HG02798 (cell line): Measurements from ENCODE around the gene SFXN3.

ENCODE experiments used
- ATAC-seq: cut with Tn5 transposase; IDR thresholded peaks from one replicate; pipeline ENCODE4 v1.9.1; 2021; ENCODE audit warnings: mild to moderate bottlenecking; ENCODE audit not compliant: unreplicated experiment, poor library complexity

SFXN3 gene

GRCh38 chr10:101050208-101051069 is 19.4 kb downstream of the SFXN3 start:
- peak; percentile 71 for ATAC-seq

GRCh38 chr10:101052285-101052684 is 21.3 kb downstream of the SFXN3 start:
- no peak for ATAC-seq

GRCh38 chr10:101053516-101053915 is 22.5 kb downstream of the SFXN3 start:
- ATAC-seq, result no peak

GRCh38 chr10:101054351-101054750 is 23.3 kb downstream of the SFXN3 start:
- ATAC-seq, result no peak

GRCh38 chr10:101054876-101055275 is 23.8 kb downstream of the SFXN3 start:
- ATAC-seq, result no peak

- ATAC-seq, result no peak
These were observed 24.4 kb downstream of the SFXN3 start for GRCh38 chr10:101055411-101055810.

GRCh38 chr10:101056365-101057151 is 25.5 kb downstream of the SFXN3 start:
- ATAC-seq, result no peak

GRCh38 chr10:101060036-101060950 is 29.3 kb downstream of the SFXN3 start:
- ATAC-seq, result peak; percentile 40

DNA sequence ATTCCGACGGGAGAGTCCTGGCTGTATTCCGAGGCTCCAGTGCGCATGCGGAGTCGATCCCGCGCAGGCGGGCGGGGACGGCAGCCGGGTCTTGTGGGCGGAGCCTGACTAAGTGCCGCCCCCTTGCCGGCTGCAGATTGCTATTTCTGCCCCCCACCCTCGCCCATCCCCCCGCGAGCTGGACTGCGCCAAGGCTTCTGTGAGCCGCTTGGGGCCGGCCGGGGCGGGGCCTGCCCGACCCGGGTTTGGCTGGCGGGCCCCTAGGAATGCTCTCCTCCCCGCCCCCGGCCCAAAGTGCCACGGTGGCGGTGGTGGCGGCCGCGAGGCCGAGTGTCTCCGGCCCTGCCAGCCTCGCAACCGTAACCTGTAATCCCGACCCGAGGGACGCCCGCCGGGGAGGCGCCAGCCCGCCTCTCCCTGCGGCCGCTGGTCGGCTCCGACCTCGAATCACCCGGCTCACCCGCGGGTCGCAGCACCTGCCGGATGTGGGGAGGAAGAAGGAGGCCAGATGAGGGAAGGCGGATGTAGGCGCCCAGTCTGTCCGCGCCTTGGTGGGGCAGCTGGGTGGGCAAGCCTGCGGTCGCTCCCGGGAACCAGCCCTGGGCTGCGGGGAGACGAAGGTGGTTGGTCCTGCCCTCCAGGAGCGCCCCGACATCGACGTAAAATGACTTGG is 30.1 kb downstream of the SFXN3 start:
- peak; percentile 79 for ATAC-seq

DNA sequence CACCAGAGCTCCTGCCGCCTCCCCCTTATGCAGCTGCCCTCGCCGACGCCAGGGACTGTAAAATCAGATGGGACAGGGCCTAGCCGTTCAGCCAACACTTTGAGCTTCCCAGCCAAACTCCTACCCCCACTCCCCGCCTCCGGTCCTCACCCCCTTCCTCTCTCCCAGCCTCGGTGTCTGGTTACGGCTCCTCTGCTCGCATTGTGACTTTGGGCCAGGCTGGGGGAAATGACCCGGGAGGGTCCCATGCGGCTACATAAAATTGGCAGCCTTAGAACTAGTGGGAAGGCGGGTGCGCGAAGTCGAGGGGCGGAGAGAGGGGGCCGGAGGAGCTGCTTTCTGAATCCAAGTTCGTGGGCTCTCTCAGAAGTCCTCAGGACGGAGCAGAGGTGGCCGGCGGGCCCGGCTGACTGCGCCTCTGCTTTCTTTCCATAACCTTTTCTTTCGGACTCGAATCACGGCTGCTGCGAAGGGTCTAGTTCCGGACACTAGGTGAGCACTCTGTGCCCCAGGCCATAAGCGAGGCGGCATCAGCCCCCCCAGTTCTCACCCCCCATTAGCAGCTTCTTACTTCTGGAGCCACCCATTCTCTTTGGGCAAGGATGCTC is 30.7 kb downstream of the SFXN3 start, which contains the start of gene KAZALD1:
Gene KAZALD1 (plus strand): TSS at position 366 of the 608 bp plus-strand sequence. CDS start 604 bp downstream, outside the sequence.
- ATAC-seq, result no peak

DNA sequence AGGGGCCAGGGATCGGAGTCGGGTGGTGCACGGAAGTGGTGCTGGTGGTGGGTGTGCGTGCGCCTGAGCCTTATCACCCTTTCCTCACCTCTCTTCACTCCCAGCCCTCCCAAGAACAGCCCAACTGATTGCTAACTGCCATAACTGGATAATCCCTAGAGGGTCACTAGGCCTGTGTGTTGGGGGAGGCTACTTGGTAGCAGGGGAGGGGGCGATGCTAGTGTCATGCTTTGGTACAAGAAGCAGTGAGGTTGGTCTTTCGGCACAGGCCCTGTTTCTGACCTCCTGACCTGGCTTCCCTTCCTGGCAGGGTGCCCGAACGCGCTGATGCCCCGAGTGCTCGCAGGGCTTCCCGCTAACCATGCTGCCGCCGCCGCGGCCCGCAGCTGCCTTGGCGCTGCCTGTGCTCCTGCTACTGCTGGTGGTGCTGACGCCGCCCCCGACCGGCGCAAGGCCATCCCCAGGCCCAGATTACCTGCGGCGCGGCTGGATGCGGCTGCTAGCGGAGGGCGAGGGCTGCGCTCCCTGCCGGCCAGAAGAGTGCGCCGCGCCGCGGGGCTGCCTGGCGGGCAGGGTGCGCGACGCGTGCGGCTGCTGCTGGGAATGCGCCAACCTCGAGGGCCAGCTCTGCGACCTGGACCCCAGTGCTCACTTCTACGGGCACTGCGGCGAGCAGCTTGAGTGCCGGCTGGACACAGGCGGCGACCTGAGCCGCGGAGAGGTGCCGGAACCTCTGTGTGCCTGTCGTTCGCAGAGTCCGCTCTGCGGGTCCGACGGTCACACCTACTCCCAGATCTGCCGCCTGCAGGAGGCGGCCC is 31.4 kb downstream of the SFXN3 start:
- no peak for ATAC-seq

GRCh38 chr10:101063050-101063525 is 32.1 kb downstream of the SFXN3 start:
- no peak for ATAC-seq

- ATAC-seq, result no peak
These were observed 32.7 kb downstream of the SFXN3 start for GRCh38 chr10:101063548-101064414.

- no peak for ATAC-seq
These were observed 33.5 kb downstream of the SFXN3 start for GRCh38 chr10:101064415-101065030.

- ATAC-seq, result no peak
These were observed 34.6 kb downstream of the SFXN3 start for GRCh38 chr10:101065481-101066145.

DNA sequence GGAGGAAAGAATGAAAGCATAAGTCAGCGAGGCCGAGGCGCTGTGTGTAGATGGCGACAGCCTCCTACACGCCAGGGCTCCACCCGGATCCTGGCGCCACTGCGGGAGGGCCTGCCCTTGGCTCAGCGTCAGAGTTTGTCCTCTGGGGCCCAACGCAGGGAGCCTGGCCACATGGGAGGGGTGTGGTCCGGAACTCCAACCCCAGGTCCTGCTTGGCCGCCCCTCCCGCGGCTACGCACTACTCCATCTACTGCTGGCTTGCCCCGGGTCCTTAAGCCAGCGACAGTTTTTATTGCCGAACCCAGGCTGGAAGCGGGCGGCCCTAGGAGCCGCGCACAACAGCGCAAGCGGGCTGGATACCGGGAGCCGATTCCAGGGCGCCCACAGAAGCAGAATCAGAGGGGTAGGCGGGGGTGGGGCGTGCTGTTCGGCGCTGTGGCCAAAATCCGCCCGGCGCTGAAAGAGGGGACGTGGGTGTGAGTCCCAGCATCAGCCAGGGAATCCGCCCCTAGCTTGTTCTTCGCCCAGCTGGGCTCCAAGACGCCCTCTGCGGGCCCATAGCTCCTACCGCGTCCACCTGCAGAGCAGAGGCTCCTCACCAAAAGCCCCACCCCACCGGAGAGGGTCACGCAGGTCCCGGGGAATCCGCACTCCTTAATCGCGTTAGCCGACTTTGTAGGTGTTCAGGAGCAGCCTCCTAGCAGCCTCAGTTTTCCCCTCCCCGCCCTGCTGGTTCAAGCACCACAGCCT is 35.3 kb downstream of the SFXN3 start:
- ATAC-seq, result no peak
